Ureter (tissue), 1 donor: Measurements from ENCODE around the gene LUZP1. TPM values are rescaled to one million over a fixed set of nuclear protein-coding genes. Genes with fewer than 3 reads are reported as not detected.

Experiments
- DNase-seq: peaks from one replicate; pipeline ENCODE4 v3.0.0-alpha.2; 2020; ENCODE audit warnings: low spot score
- total RNA-seq: library from RNA; stranded (reverse); gene quantifications from one replicate; pipeline ENCODE4 v1.2.4, GENCODE V29; 2023
- donor health status: DM: yes; HTN: yes; CAD: no.

LUZP1 gene
- total RNA-seq, 1 donor from 2014 or later, result 48.3 TPM

DNA sequence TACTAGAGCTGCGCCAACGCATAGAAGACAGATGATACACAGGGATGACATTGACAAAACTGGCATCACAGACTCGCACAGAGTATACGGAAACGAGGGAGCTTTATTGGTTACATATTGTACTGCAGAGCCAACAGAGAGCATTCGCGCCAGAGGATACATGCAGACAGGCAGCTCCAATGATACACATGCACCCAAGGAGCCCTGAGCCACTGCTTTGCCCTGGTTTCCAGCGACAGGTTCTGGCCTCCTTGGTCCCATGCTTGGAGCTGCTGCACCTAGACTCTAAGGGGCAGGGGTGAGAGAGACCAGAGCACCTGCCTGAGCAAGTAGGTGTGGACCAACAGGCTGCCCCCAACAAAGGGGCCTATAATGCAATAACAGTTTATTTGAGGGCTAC is 83.8 kb downstream of the LUZP1 start:
- no peak for DNase-seq

DNA sequence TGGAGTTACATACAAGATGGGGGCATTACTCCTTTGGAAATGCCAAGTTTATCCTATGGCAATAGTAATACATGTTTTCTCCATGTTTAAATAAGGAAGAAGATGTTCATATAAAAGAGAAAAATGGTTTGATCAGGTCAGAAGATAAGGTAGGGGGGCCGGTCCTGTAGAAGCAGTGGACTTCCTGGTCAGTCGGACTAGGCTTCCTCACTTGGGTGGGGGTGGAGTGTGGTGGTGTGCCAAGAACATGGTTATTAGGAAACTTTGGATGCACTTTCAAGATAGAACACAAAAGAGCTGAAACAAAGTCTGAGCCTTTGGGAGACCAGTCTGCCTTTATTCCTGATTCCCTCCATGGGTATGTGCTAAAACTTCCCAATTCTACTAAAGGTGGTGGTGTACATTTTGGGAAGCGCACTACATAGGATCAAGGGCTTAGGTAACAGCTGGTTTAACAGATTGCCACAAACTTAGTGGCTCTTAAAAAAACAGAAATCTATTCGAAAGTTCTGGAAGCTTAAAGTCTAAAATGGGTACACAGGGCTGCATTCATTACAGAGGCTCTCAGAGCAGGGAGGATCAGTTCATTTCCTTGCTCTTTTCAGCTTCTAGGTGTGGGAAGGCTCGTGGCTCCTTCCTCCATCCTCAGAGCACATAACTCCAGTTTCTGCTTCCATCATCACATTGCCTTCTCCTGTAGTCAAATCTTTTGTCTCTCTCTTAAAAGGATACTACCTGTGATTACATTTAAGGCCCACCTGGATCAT is 84.8 kb downstream of the LUZP1 start:
- peak; percentile 57 for DNase-seq

GRCh38 chr1:23081376-23081775 is 87.3 kb downstream of the LUZP1 start:
- no peak for DNase-seq

GRCh38 chr1:23080885-23081284 is 87.8 kb downstream of the LUZP1 start:
- DNase-seq, result no peak

DNA sequence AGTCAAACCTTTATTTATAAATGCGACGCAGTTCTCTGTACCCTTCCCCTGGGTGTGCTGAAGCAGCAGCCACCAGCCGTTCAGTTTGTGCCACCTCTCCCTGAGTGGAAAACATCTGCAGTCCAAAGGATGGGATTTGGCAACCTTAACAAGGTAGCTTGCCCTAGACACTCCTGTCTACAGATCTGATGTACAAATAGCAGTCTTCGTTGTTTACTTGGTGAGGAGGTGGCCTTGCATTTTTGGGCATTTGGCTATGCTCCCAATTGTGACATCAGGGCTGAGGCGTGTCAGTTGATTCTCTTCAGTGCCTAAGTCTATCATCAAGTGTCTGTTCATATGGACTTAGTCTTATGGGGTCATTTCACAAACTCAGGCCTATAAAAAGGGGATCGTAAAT is 89.6 kb downstream of the LUZP1 start:
- DNase-seq, result no peak

DNA sequence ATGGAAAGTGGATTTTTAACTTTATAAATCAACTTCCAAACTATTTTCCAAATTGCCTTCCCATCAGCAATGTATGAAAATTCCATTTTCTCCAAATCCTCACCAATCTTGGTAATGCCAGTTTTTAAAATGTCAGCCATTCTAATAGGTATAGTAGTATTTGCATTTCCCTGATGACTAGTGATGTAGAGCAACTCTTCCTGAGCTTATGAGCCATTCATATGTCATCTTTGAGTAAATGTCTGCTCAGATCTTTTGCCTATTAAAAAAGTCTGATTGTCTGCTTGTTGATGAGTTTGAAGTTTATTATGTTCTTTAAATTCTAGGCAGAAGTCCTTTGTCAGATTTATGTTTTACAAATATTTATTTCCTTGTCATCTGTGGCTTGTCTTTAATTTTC is 94.6 kb downstream of the LUZP1 start:
- no peak for DNase-seq

DNA sequence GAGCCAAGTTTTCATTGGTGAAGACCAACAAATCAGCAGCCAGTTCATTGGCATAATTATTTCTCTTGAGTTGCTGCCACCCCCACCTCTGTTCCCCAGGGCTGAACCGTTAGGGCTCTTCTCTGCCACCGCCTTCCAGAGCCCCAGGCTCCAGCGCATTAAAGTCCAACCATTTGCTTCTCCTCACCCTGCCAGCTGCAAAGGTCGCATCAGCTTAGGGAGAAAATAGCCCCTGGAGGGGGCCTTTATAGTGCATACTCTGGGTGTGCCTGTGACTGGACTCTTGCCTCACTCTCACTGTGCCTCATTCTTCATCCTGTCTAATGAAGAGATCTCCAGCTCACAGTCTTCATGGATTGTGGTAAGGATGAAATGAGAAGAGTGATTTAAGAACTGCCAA is 99.0 kb downstream of the LUZP1 start:
- no peak for DNase-seq

DNA sequence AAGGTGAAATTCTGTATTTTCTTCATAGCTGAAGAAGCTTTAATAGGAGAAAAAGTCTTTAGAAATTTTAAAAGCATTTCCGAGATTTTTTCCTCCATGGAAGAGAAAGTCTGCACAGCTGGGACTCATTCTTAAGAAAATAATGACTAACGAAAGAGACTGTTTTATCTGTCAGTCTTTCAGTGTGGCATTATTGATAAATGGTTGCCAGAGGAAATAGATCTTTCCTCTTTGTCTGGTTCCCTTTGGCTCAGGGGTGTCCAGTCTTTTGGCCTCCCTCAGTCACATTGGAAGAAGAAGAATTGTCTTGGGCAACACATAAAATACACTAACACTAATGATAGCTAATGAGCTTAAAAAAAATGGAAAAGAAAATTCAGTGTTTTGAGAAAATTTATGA is 99.5 kb downstream of the LUZP1 start:
- no peak for DNase-seq

DNA sequence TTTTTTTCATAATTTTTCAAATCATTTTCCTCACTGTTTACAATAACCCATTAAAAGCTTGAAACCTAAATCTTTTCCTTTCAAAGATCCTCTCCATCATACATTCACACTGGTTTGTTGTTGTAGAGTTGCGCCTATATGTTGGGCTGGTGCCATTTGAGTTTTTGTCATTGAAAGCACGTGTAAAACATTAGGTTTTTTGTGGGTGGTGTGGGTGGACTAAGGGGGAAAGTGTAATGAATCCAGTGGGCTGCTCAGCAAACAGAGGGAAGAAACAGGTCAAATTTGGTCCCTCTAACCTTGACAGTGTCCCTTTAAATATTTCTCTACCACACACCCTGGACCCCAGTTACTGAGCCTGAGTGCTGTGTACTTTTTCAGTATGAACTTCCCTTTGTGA is 102.6 kb downstream of the LUZP1 start:
- no peak for DNase-seq

DNA sequence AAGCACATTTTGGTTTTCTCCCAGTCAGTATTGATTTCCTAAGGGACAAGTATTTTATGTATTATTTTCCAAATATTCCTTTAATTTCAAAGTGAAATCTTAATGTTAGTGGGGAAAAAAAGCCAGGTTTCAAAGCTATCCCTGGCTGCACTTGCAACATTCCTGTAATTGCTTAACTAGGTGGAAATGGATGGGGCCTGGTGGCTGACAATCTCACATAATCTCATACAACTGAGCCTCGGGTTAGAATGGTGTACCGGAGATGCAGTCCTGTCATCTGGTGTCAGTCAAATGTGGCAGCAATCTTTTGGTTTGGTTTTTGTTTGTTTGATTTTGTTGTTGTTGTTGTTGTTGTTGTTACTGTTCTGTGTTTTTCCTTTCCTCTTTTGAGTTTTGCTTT is 103.3 kb downstream of the LUZP1 start:
- DNase-seq, result no peak

DNA sequence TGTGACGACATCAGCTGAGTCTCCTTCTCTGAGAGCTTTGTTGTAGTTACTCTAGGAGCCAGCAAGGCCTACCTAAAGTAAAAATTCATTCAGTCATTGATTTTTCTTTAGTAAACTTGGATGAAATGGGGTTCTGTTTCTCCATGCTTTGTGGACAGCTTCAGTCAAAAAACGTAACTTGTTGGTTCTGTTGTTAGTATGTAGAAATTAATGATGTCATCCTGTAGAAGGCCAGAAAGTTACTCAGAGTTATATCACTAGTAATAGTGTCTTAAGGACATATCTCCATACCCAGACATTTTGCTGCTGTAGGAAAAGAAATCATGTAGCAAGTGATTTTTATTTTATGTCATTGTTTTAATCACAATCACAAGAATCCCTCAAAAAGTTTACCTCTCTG is 106.4 kb downstream of the LUZP1 start:
- DNase-seq, result no peak

DNA sequence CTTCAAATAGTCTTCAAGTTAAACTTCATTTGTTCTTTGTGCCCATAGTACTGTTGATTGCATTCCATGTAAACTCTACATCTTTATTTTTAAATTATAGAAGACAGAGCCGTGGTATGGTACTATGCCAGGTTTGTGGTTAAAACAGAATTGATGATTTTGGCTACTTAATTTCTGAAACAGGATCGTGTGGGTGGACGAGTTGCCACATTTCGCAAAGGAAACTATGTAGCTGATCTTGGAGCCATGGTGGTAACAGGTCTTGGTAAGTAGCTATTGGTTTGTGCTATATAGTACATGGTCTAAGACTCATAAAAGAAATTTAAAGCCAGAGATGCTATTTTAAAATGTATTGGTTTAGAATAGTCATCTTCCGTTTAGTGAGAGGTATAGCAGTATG is 111.4 kb downstream of the LUZP1 start:
- no peak for DNase-seq

GRCh38 chr1:23051290-23051909 is 117.3 kb downstream of the LUZP1 start:
- DNase-seq, result no peak

- no peak for DNase-seq
Observed at GRCh38 chr1:23050201-23050600, 118.5 kb downstream of the LUZP1 start.

GRCh38 chr1:23044035-23044434 is 124.6 kb downstream of the LUZP1 start:
- DNase-seq, result no peak

DNA sequence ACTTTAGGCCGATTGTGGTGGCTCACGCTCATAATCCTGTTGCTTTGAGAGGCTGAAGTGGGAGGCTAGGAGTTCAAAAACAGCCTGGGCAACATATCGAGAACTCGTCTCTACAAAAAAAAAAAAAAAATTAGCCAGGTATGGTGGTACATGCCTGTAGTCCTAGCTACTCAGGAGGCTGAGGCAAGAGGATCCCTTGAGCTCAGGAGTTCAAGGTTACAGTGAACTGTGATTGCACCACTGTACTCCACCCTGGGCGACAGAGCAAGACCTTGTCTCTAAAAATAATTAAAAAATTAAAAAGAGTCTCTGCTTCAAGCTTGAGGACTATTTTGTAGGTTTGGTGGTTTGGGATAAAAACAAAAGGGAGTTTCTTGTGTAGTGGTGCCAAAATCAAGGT is 128.1 kb downstream of the LUZP1 start:
- no peak for DNase-seq

DNA sequence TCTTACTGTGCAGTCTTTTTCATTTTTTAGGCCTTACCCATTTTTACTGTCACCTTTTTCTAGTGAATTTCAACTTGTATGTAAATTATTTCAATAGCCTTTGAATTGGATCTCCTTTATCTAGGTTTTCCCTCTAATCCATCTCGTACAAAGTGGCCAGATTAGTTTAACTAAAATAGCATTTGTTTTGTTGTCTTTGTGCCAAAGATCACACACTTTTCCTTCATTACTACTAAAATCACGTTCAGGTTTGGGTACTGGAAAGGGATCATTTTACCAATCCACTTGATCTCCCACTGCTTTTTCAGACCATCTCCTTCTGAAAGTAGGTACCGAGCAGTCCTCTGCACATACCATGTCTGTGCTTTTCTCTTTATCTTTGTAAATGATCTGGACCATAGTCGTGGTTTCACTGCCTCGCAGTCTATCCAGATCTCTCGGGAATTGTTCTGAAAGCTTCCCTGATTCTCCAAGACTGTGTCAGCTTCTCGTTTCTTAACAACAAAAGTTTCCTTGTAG is 129.3 kb downstream of the LUZP1 start:
- DNase-seq, result no peak

GRCh38 chr1:23037081-23037740 is 131.4 kb downstream of the LUZP1 start:
- DNase-seq, result no peak

- no peak for DNase-seq
Observed at GRCh38 chr1:23035823-23036452, 132.7 kb downstream of the LUZP1 start.
